HEK293T (cell line): ENCODE results near the gene ANO9.

ENCODE experiments used
- CTCF ChIA-PET: fragments of 350-600 bp; formaldehyde crosslinking; extraction: SDS; loops from one replicate; lab custom pipeline; 2021; ENCODE audit warnings: antibody characterized with exemption, inconsistent platforms; lab: Yijun Ruan, JAX
- POLR2A ChIA-PET: fragments of 350-600 bp; formaldehyde crosslinking; extraction: SDS; loops from one replicate; lab custom pipeline; 2020; ENCODE audit warnings: antibody characterized with exemption, inconsistent platforms; lab: Yijun Ruan, JAX
- DNase-seq: peaks from one replicate; pipeline ENCODE4 v3.0.0; 2012; ENCODE audit warnings: mixed read lengths; ENCODE audit errors: extremely low spot score
- ARNT ChIP-seq: fragments of 450-650 bp; IDR thresholded peaks from 2 replicates; pipeline ENCODE4 v1.6.1; 2017; ENCODE audit warnings: mild to moderate bottlenecking
- BHLHE40 ChIP-seq: fragments of 450-650 bp; IDR thresholded peaks from 2 replicates; pipeline ENCODE4 v1.6.1; 2016; ENCODE audit warnings: mild to moderate bottlenecking, moderate library complexity, borderline replicate concordance
- CTBP1 ChIP-seq: fragments of 450-650 bp; IDR thresholded peaks from 2 replicates; pipeline ENCODE4 v1.6.1; 2016; ENCODE audit warnings: borderline replicate concordance
- ELF4 ChIP-seq: fragments of 450-650 bp; IDR thresholded peaks from 2 replicates; pipeline ENCODE4 v1.6.1; 2017; ENCODE audit warnings: antibody characterized with exemption
- FOXA1 ChIP-seq: fragments of 450-650 bp; IDR thresholded peaks from 2 replicates; pipeline ENCODE4 v1.6.1; 2016; ENCODE audit warnings: mild to moderate bottlenecking
- FOXK2 ChIP-seq: fragments of 450-650 bp; IDR thresholded peaks from 2 replicates; pipeline ENCODE4 v1.6.1; 2016; ENCODE audit warnings: mild to moderate bottlenecking
- FOXM1 ChIP-seq: fragments of 450-650 bp; IDR thresholded peaks from 2 replicates; pipeline ENCODE4 v1.6.1; 2017; ENCODE audit warnings: mild to moderate bottlenecking, borderline replicate concordance
- HDGF ChIP-seq: fragments of 450-650 bp; IDR thresholded peaks from 2 replicates; pipeline ENCODE4 v1.6.1; 2017; ENCODE audit warnings: antibody characterized with exemption, borderline replicate concordance
- L3MBTL2 ChIP-seq: fragments of 450-650 bp; conservative IDR thresholded peaks from 2 replicates; pipeline ENCODE4 v1.6.1; 2016; ENCODE audit warnings: mild to moderate bottlenecking
- LEF1 ChIP-seq: fragments of 450-650 bp; IDR thresholded peaks from 2 replicates; pipeline ENCODE4 v1.6.1; 2017; ENCODE audit warnings: mild to moderate bottlenecking, borderline replicate concordance
- NFRKB ChIP-seq: fragments of 450-650 bp; IDR thresholded peaks from 2 replicates; pipeline ENCODE4 v1.6.1; 2016; ENCODE audit warnings: mild to moderate bottlenecking, moderate library complexity
- PKNOX1 ChIP-seq: fragments of 450-650 bp; IDR thresholded peaks from 2 replicates; pipeline ENCODE4 v1.6.1; 2016
- SP1 ChIP-seq: fragments of 450-650 bp; IDR thresholded peaks from 2 replicates; pipeline ENCODE4 v1.6.1; 2017
- SUZ12 ChIP-seq: fragments of 450-650 bp; IDR thresholded peaks from 2 replicates; pipeline ENCODE4 v1.6.1; 2016; ENCODE audit warnings: mild to moderate bottlenecking
- TARDBP ChIP-seq: fragments of 450-650 bp; IDR thresholded peaks from 2 replicates; pipeline ENCODE4 v1.6.1; 2016
- ZNF384 ChIP-seq: fragments of 450-650 bp; IDR thresholded peaks from 2 replicates; pipeline ENCODE4 v1.6.1; 2016

The ANO9 gene

GRCh38 chr11:417652-418342 lies 24.0 kb downstream of the ANO9 start:
- CTCF ChIA-PET = no interaction called here
- TF ChIP-seq ELF4 (no peak), FOXM1 (no peak), NFRKB (no peak), PKNOX1 (no peak), ARNT (no peak), CTBP1 (no peak), BHLHE40 (no peak), SUZ12 (no peak), HDGF (no peak), FOXA1 (no peak), ZNF384 (no peak), TARDBP (no peak), SP1 (no peak), FOXK2 (no peak), L3MBTL2 (no peak), LEF1 (no peak)
- POLR2A ChIA-PET = no interaction called here
- DNase-seq = no peak

DNA sequence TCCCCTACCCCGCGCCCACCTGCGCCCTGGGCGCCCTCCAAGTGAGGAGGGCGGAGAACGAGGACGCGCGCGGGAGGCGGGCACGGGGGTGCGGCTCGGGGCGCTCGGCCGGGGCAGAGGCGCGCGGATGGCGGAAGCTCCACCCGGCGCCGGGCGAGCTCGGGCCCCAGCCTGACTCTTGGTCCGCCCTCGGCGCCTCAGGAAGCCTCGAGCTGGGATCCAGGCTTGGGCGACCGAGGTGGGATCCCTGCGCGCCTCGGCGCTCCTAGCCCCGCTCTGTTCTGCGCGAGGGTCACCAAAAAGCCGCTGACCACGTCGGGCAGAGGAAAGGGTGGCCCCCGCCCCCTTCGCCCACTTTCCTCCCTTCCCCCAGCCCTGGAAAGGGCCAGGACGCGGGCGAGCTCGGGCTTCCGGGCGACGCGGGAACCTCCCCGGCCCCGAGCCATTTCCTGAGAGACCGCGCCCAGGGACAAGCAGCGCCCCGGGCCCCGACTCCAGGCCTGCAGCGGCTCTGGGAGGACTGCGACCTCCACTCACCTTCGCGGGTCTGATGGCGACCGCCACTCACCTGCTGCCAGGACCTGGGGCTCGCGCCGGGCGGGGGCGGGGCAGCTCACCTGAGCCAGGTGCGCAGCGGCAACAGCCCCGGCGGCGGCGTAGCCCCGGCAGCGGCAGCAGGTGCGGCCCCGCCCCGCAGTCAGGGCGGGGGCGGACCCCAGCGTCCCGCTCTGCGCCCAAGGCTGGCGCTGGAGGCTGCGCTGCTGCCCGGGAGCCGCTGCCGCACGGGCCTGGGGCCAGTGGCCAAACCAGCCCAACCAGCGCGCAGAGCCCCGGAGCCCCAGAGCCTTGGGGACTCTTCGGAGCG lies 24.8 kb downstream of the ANO9 start:
- DNase-seq = no peak
- POLR2A ChIA-PET = no interaction called here
- no peak for TF ChIP-seq FOXK2
- no peak for TF ChIP-seq ARNT
- TF ChIP-seq TARDBP = no peak
- TF ChIP-seq FOXA1 = no peak
- no peak for TF ChIP-seq L3MBTL2
- TF ChIP-seq NFRKB = no peak
- TF ChIP-seq SP1 = no peak
- no peak for TF ChIP-seq HDGF
- TF ChIP-seq ZNF384 = no peak
- TF ChIP-seq PKNOX1 = no peak
- TF ChIP-seq LEF1 = no peak
- TF ChIP-seq ELF4 = no peak
- TF ChIP-seq SUZ12 = no peak
- TF ChIP-seq CTBP1 = no peak
- TF ChIP-seq FOXM1 = no peak
- no peak for TF ChIP-seq BHLHE40
- CTCF ChIA-PET = no interaction called here

DNA sequence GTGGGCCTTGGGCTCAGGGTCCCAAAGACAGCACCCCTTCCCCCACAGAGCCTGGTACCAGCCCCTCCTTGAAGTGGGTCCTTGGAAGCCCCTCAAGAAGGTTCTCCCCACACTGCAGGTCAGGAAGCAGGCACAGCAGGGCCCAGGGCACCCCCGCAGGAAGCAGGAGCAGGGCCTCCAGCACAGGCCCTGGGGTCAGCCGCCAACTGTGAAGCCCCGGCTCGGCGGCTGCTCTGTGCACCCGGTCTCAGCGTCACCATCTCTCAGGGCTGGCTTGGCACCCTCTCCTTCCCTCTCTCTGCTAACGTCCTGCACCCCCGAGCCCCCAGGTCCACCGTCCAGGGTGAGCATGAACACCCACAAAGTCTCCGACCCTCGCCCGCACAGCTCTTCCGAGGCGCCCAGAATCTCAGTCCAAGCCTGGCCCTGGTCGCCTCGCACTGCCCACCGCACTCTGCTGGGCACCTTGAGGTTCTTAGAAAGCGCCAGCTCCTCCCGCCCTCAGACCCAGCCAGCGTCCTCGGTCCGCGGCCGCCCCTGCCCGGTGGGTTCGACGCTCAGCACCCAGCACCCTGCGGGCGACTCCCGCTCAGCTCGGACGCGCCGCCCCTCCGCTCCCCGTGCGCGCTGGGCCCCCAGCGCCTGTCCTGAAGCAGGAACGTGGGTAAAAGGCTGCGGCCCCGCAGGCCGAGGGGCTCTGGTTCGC lies 25.6 kb downstream of the ANO9 start:
- TF ChIP-seq BHLHE40 = no peak
- ChIA-PET POLR2A (no interaction called here), CTCF (interaction anchor here (0.7 kb wide), 1 partner anchor 34 kb away, joined by 3 read pairs; no protein-coding TSS in a partner anchor)
- DNase-seq = no peak

DNA sequence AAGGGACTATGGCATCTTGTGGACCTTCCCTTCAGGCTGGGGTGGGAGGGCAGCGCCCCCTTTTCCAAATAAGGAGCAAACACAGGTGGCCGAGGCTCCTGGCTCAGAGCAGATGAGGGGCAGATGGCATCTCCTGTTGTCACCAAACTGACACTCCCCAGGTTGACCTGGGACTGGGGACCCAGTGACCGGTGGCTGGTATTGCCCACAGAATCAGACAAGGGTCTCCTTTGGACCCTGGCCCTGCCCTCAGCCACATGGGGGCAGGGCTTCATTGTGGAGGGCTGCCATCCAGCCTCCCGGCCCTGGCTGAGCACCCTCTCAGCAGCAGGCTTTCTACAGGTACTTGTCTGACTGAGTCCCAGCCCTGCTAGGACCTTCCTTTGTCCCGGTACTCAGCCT lies 26.2 kb downstream of the ANO9 start:
- ChIA-PET POLR2A (no interaction called here), CTCF (interaction anchor here (0.7 kb wide), 1 partner anchor 35 kb away, joined by 3 read pairs; no protein-coding TSS in a partner anchor)
- no peak for DNase-seq
- TF ChIP-seq BHLHE40 (no peak), FOXA1 (no peak), PKNOX1 (no peak), TARDBP (no peak), ARNT (no peak), LEF1 (no peak), FOXK2 (no peak), SP1 (no peak)

DNA sequence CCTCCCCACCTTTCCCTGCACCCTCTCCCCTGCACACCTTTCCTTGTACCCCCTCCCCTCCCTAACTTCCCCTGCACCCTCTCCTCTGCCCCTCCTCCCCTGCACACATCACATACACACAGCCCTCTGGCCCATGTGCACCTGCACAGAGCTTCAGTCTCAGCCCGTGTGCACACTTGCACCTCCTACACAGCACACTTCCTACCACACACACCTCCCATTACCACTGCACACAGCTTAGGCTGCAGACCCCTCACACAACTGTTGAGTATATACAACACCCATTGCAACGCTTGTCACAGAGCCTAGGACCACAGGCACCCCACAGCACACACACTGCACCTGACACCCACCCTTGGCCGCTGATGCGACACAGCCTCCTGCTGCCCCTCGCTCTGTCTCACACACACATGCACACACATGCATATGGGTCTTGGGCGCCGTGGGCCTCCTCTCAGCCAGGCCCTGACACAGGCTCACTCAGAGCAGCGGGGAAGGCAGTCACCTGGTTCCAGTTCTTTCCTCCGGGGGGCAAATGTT lies 27.4 kb downstream of the ANO9 start:
- no peak for TF ChIP-seq SP1
- TF ChIP-seq FOXM1 = no peak
- no peak for TF ChIP-seq FOXA1
- TF ChIP-seq SUZ12 = no peak
- no peak for TF ChIP-seq PKNOX1
- no peak for TF ChIP-seq CTBP1
- no peak for TF ChIP-seq L3MBTL2
- TF ChIP-seq HDGF = no peak
- no peak for TF ChIP-seq ZNF384
- no peak for TF ChIP-seq FOXK2
- no peak for TF ChIP-seq LEF1
- no peak for TF ChIP-seq NFRKB
- ChIA-PET CTCF (no interaction called here), POLR2A (no interaction called here)
- DNase-seq = no peak
